A549 (cell line): ENCODE results near the gene LGALS14.

Experiments
- CTCF ChIP-seq: fragments of >200 bp; sonication (Bioruptor Twin); formaldehyde crosslinking; IDR thresholded peaks from 3 replicates; pipeline ENCODE4 v1.5.1; 2016
- NFE2L2 ChIP-seq: fragments of 150-350 bp; conservative IDR thresholded peaks from 2 replicates; pipeline ENCODE4 v1.6.1; 2014; ENCODE audit warnings: low read length

GRCh38 chr19:39696387-39696786 is 7.9 kb upstream of the LGALS14 start:
- TF ChIP-seq NFE2L2 = no peak
- no peak for TF ChIP-seq CTCF
